GM10266 (cell line): ENCODE results near the gene LIF.
"Not testable (repeated sequence)": the region's sequence is repeated elsewhere in the genome, so short reads cannot be mapped to it uniquely, and the experiment has no call there.

Source experiments
- DNase-seq: peaks from one replicate; pipeline ENCODE4 v3.0.0; 2012; ENCODE audit errors: extremely low spot score
- CTCF ChIP-seq: IDR thresholded peaks from 2 replicates; pipeline ENCODE4 v1.5.1; 2012; ENCODE audit warnings: mild to moderate bottlenecking, low read depth; ENCODE audit not compliant: control insufficient read depth, insufficient read depth; ENCODE audit errors: missing control alignments

LIF gene

GRCh38 chr22:30201945-30202344 is 44.6 kb downstream of the LIF start:
- DNase-seq: no peak
- TF ChIP-seq CTCF: no peak

GRCh38 chr22:30200905-30201304 is 45.7 kb downstream of the LIF start:
- DNase-seq: not testable (repeated sequence)

- no peak for TF ChIP-seq CTCF
- DNase-seq: no peak
Measured at GRCh38 chr22:30198921-30199320, 47.6 kb downstream of the LIF start.

- TF ChIP-seq CTCF: no peak
- no peak for DNase-seq
Measured at GRCh38 chr22:30198152-30198825, 48.3 kb downstream of the LIF start.

GRCh38 chr22:30197389-30197788 is 49.2 kb downstream of the LIF start:
- no peak for TF ChIP-seq CTCF
- DNase-seq: no peak

- DNase-seq: no peak
Measured at GRCh38 chr22:30196880-30197336, 49.7 kb downstream of the LIF start.

GRCh38 chr22:30196141-30196879 is 50.2 kb downstream of the LIF start:
- peak; percentile 54 for DNase-seq
- TF ChIP-seq CTCF: no peak

More at GRCh38 chr22:30196880-30197336, 49.7 kb downstream of the LIF start:
- no peak for TF ChIP-seq CTCF
